SW480 (cell line): ENCODE data around the gene RASEF.

Experiments
- DNase-seq: peaks from one replicate; pipeline ENCODE4 v3.0.0-alpha.2; 2016; ENCODE audit warnings: low spot score

The RASEF gene

DNA sequence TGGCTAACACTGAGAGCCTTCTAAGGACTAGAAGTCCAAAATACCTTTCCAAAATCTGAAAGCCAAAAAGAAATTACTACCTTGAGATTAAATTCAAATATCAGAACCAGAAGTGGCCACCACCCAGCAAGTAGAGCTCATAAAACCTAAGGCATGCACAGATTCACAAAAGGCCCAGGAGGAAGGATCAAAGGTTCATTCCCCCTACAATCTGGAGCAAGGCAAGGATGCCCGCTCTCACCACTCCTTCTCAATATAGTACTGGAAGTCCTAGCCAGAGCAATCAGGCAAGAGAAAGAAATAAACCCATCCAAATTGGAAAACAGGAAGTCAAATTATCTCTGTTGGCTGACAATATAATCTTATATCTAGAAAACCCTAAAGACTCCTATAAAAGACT lies 6.0 kb downstream of the RASEF start:
- DNase-seq = no peak

- DNase-seq = no peak
These were observed 6.8 kb downstream of the RASEF start for GRCh38 chr9:83056174-83056573.

DNA sequence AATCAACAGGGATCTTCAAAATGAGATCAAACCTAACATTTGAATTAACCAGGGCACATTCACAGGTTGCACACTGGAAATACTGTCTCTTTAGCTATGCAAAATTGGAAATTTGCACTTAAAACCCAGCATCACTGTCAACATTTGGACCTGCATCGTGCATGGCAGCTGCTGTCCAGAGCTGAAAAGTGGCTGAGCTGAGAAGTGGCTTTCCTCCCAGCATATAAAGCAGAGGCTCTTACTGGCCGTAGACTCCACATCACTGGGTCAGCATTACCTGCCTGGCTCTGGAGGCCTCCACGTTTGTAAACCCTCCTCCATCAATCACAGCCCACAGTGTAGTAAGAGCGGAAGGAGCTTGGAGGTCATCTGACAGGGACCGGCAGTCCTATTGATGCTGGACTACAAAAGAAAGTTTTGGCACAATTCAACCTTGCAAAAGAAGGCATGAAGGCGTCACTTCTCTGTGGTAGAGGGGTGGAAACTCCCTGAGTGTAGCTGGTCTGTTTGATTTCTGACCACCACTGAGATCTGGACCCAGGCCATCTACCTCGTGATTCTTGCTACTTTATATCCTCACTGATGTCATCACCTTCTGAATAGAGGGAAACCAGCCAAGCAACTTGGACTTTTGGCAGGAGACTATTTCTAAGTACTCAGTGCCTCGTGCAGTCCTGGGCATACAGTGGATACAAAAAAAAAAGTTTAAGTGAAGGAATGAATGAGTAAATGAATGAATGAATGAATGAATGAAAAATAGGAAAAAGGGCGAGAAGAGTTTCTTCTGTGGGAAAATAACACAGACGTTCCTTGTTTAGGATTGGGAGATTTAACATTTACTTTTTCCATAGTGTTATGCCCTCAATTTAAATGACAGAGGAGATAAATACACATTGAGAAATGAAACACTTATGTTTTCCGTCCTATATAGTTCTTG lies 14.8 kb downstream of the RASEF start:
- peak; percentile 16 for DNase-seq

DNA sequence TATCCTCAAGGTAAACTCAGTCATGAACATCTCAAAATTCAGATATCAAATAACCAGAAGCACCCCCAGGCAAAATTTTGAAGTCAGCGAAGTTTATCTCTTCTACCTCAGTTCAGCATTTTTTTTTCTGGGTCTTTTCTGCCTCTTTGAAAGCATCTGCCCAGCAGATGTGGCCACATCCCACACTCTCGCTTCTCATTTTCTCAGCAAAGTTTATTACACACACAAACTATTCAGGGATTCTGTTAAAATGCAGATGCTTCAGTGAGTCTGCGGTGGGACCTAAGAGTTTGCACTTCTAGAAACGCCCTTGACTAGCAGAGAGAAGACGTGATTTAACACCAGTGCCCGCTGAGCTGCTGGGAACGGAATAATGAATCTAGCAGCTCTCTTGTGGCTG lies 19.3 kb downstream of the RASEF start:
- DNase-seq = no peak

DNA sequence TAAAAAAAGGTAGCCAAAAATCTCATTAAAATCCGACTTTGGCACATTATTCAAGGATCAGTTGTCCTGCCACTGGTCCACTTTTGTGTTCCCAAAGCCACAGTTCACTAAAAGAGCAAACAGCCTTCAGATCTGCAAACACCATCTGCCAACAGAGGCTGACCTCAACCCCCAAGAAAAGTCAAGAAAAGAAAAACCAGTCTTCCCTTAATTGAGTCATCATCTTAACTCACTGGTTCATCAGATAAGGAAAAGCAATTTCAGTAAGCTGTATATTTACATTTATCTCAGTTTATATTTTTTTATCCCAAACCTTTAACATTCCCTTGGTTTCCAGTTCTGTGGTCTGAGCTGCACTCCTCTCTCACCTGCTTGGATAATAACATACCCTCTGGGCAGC lies 21.2 kb downstream of the RASEF start:
- DNase-seq = no peak

- no peak for DNase-seq
These were observed 23.6 kb downstream of the RASEF start for GRCh38 chr9:83039303-83039702.

GRCh38 chr9:83036043-83036442 lies 26.9 kb downstream of the RASEF start:
- DNase-seq = no peak

- no peak for DNase-seq
These were observed 27.8 kb downstream of the RASEF start for GRCh38 chr9:83035143-83035542.

GRCh38 chr9:83034587-83034986 lies 28.4 kb downstream of the RASEF start:
- DNase-seq = peak; percentile 83

DNA sequence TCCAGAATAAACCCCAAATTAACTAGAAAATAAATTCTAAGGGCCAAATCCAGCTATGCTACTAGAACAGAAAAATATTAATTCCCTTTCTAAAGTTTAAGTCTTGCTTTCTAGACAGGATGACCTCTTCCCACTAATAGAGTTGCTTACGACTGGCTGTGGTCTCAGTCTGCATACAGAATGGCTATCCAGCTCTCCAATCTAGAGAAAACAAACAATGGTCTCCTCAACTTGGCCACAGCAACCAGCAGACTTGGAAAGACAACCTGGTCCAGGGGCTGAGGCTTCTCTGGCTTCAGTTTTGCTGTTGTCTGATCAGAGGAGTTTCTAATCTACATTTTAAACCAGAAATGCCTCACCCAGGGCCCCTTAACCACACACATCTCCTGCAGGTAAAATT lies 28.9 kb downstream of the RASEF start:
- no peak for DNase-seq

GRCh38 chr9:83032065-83032625 lies 30.8 kb downstream of the RASEF start:
- DNase-seq = no peak

DNA sequence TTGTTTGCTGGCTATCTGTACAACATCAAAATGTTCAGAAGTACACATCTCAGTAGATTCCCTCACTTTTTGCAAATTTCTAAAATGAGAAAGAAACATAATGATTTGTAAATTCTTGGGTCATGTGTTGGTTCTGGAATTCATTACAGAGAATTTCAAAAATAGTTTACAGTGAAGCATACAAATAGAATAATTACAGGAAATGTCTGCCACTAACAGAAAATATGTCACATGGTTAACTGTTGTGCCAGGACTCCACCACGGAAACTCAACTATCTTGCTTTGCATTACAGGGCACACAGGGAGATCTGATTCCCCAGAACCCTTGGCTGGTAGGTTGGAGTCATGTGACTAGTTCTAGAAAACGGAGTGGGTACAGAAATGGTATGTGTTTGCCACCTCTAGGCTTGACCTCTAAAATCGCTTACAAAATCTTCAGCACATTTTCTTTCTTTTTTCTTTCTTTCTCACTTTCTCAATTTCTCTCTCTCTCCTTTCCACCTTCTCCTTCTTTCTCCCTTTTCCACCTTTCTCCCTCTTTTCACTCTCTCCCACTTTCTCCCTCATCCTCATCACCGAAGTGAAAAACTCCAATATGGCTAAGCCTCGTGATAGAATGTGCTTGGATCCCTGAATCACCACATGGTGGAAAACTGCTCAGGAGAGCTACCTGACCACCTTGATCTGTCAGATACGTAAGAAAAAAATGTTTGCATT lies 32.4 kb downstream of the RASEF start:
- DNase-seq = no peak

DNA sequence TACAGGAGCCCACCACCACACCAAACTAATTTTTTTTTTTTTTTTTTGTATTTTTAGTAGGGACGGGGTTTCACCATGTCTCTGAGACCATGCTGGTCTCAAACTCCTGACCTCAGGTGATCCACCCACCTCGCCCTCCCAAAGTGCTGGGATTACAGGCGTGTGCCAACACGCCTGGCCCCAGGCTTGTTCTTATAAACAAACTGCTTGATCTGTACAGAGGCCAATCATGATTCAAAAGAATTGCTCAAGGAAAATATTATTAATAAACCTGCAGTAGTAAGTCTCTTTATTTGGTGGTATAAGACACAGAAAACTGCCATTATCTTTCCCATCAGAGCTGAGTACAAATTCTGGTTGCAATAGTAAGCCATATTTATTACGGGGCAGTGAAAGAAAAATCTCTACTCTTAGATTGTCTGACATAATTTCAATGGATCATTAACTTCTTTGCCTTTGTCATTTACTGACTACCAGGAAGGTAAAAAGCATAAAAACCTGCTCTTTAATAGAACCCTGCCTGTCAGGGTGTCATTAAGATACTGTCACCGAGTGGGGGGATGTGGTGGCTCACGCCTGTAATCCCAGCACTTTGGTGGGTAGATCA lies 33.3 kb downstream of the RASEF start:
- DNase-seq = no peak

- peak; percentile 93 for DNase-seq
These were observed 35.6 kb downstream of the RASEF start for GRCh38 chr9:83027153-83027891.

DNA sequence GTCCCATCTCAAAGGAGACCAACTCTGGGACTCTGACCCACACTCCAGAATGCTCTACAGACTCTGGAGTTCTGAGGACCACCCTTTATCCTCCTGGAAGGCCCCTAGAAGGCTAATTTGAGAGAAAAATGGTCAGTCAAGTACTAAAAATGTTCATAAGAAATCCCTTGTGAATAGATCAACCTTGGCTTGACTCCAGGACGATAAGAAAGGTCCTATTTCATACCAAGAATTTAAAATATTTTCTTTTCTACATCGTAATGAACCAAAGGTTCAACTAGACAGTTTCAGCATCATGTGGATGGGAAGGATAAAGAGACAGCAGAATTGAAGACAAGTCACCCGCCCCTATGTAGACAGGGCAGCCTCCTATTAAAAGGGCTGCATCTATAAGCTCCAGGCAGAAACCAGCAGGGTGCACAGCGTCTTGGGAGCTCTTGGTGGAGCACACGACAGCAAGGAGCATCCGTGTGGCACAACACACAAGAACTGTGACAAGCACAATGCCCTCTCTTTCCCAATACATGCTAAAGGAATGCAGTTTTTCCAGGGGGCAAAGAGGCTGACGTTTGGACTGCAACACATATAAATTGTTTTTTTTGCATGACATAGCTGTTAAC lies 38.3 kb downstream of the RASEF start:
- DNase-seq = no peak

- no peak for DNase-seq
These were observed 39.8 kb downstream of the RASEF start for GRCh38 chr9:83023151-83023550.

DNA sequence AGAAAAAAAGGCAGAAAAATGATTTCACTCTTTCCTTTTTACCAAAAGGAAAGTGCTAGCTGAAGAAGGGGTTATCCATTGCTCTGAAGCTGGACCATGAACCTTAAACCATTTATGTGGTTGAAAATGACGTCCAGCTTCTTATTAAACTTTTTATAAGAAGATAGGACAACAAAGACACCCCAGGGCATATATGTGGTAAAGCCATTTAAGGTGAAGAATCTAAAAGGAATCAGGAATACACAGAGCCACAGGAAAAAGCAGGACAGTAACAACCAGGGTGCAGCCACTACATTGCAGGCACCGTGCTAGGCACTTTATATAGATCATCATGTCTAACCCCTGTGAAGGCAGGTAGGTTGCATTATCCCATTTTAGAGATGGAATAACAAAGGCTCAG lies 42.1 kb downstream of the RASEF start:
- DNase-seq = no peak

DNA sequence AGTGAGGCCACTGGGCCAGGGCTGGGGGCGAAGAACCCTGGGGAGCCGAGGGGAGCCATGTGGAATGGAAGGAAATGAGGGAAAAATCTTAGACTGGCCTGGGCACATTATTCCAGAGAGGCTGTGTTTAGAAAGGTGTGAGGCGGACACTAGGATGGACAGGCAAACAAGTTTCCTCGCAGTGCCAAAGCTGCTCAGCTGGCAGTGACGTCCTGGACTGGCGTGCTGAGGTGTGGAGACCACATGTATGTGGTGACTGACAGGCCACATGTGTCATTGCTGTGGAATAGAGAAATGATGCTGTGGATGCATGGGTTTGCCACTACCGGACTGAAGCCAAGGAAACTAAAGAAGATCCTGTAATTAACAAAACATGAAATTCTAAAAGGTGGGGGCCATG lies 42.6 kb downstream of the RASEF start:
- no peak for DNase-seq

GRCh38 chr9:83019246-83019645 lies 43.7 kb downstream of the RASEF start:
- DNase-seq = no peak

DNA sequence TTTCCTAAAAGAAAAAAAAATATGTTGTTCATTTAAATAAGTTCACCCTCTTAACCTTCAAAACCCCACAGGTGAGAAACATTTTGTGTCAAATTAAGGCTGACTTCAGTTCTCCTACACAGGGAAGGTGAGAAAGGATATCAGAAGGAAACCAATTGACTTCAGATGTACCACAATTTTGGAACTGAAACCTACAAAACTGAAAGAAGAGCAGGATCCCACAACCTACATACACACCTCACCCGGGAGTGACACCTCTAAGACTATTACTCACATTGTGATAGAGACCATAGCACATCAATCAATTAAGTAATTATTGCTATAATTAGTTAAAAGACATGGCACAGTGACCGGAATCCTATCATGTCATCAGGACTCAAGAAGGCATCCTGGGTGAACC lies 47.0 kb downstream of the RASEF start:
- DNase-seq = no peak

DNA sequence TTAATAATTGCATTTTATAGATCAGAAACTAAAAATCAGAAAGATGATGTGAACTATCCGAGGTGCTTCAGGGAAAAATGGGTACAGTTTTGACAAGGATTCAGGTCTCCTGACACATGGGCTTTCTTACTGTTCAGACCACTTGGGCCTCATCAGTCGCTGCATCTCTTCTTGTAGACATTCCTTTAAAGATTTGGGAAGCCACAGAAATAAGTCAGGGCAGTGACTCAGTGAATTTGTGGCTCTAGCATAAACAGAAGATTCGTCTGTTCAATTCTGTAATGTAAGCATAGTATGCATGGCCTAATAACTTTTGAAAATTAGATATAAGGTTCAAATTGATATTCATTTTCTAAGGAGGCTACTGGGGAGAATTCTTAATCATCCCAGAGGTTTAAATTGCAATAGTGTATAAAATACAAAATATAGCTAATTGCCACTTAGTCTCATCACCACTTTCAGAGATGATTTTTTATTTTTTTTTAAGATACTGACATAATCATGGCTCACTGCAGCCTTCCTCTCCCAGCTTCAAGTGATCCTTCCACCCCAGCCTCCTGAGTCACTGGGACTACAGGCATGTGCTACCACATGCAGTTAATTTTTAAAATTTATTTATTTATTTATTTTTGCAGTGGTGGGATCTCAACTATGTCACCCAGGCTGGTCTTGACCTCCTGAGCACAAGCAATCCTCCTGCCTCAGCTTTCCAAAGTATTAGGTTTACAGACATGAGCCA lies 48.9 kb downstream of the RASEF start:
- DNase-seq = no peak
